ENCODE data around the gene RNF213.

RNF213 gene

DNA sequence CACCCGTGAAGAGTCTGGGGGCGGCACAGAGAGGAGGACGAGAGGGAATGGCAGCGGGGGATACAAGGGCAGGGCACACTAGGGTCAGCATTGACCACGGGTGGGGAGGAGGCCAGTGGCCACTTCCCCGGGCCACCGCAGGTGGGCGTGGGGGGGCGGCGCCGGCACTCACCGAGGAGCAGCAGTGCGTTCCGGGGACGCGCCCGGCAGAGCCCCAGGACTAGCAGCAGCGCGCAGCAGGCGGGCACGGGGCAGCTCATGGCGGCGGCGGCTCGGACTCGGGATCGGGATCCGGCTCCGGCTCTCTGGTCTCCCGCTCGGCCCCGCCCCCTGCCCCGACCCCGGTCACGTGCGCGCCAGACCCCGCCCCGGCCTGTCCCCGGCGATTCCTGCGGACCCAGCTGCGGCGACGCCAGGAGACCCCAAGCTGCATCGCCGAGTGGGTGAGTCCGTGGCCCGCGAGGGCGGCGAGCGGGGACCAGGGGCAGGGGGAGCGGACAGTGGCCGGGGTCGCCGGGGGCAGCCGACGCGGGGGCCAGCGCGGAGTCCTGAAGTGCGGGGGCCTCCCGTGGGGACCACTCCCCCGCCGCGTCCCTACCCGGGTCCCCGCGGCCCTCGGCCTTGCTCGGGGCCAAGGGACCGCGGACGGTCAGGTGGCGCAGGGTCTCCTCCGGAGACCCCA is 40.5 kb upstream of the RNF213 start, which contains the start of the genes SGSH and SLC26A11:
TSS of gene SGSH (minus strand) at position 280 of the 682 bp plus-strand sequence. CDS start at position 260, 20 bp downstream.
TSS of gene SLC26A11 (plus strand) at position 374 of the 682 bp plus-strand sequence. CDS start 1,134 bp downstream, outside the sequence.
- DNase-seq, result peak; percentile 30 to 41 (median 40)
- ATAC-seq (replicated peaks), result peak; percentile 50
- H3K27ac Mint-ChIP-seq, result peak within 1 kb of the TSS; percentile 94 to 97
- peaks cover 32% of the 10 kb centered on the region for H3K36me3 Mint-ChIP-seq (ENCODE audit: insufficient read depth)
- H3K4me3 Mint-ChIP-seq, result peak within 1 kb of the TSS; percentile 84 to 95
- no peaks in the 10 kb centered on the region for H3K27me3 Mint-ChIP-seq
- peaks cover 23 to 29% of the 10 kb centered on the region in 2 donors for H3K4me1 Mint-ChIP-seq (ENCODE audit: low read depth in 2 of 2)
- H3K9me3 Mint-ChIP-seq, result no peaks in the 10 kb centered on the region

DNA sequence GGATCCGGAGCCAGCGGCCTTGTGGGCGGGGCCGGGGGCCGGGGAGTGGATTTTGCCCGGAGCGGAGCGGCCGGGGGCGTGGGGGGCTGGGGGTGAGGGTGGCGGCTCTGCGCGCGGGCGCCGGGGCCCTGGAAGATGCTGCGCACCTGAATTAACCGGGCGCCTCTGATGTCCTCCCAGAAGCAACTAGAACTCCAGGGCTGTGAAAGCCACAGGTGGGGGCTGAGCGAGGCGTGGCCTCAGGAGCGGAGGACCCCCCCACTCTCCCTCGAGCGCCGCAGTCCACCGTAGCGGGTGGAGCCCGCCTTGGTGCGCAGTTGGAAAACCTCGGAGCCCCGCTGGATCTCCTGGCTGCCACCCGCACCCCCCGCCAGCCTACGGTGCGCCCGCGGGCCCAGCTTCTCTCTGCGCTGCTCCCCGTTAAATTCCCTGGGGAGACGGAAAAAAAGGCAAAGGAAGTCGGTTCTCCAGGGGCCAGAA is 39.9 kb upstream of the RNF213 start:
- DNase-seq (no peak), ATAC-seq (replicated peaks) (no peak)
- Mint-ChIP-seq H3K9me3 (no peaks in the 10 kb centered on the region), H3K27ac (peak overlapping the region in 1 of 2 donors; percentile 29), H3K4me1 (ENCODE audit: low read depth in 2 of 2) (peaks cover 23 to 29% of the 10 kb centered on the region in 2 donors), H3K4me3 (peak overlapping the region; percentile 71 to 73), H3K36me3 (ENCODE audit: insufficient read depth) (peaks cover 32% of the 10 kb centered on the region), H3K27me3 (no peaks in the 10 kb centered on the region)

DNA sequence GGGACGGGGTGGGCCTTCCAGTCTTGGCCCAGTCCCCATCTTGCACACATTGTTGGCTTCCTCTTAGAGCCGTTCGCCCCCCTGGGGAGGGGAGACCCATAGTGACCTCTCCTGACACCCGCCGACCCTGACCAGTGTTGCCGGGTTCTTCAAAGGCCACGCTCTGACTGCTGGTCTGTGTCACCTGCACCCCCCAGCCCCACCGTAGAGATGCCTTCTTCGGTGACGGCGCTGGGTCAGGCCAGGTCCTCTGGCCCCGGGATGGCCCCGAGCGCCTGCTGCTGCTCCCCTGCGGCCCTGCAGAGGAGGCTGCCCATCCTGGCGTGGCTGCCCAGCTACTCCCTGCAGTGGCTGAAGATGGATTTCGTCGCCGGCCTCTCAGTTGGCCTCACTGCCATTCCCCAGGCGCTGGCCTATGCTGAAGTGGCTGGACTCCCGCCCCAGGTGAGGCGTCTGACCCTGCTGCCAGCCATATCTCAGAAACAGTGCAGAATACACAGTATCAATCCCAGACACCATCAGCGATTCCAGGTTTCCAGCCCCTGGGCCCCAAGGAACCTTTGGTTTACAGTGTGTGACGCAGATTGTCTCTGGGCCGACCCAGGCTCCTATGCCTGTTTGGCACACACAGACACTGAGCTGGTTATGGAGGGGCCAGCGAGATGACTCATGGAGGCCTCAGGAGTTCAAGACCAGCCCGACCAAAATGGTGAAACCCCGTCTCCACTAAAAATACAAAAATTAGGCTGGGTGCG is 39.1 kb upstream of the RNF213 start:
- Mint-ChIP-seq H3K27ac (peak overlapping the region in 1 of 2 donors; percentile 29), H3K36me3 (ENCODE audit: insufficient read depth) (peaks cover 27% of the 10 kb centered on the region), H3K4me1 (ENCODE audit: low read depth in 2 of 2) (peaks cover 23 to 26% of the 10 kb centered on the region in 2 donors), H3K4me3 (peak overlapping the region; percentile 71 to 73), H3K27me3 (no peaks in the 10 kb centered on the region), H3K9me3 (no peaks in the 10 kb centered on the region)
- no peak for ATAC-seq (replicated peaks)
- no peak for DNase-seq

DNA sequence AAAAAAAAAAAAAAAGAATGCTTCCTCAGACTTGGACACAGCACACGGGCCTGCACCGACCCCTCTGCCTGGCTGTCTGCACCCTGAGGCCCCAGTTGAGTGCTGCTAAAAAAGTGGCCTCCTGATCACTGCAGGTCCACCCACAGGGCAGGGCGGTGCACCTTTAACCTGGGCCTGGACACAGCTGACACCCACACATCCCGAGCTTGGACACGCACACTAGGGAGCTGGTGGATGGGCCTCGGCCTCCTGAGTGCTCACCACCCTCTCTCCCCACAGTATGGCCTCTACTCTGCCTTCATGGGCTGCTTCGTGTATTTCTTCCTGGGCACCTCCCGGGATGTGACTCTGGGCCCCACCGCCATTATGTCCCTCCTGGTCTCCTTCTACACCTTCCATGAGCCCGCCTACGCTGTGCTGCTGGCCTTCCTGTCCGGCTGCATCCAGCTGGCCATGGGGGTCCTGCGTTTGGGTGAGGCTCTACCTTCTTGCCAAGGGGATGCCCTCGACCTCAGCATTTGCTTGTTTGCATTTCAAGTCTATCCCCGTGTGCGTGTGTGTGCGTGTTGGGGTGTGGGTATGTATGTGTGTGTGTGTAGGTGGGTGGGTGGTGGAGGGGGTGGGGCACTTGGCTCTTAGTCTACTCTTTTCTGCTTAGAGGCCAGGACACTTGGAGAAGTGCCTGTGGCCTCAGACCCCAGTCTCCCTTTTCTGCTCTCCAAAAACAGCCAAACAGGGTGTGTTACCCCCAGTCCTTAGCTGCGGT is 38.1 kb upstream of the RNF213 start:
- Mint-ChIP-seq H3K4me3 (peak overlapping the region; percentile 30 to 41), H3K9me3 (no peaks in the 10 kb centered on the region), H3K27me3 (no peaks in the 10 kb centered on the region), H3K27ac (peak overlapping the region in 1 of 2 donors; percentile 46), H3K4me1 (ENCODE audit: low read depth in 2 of 2) (peaks cover 19 to 22% of the 10 kb centered on the region in 2 donors), H3K36me3 (ENCODE audit: insufficient read depth) (peaks cover 25% of the 10 kb centered on the region)
- ATAC-seq (replicated peaks) (no peak), DNase-seq (no peak)

DNA sequence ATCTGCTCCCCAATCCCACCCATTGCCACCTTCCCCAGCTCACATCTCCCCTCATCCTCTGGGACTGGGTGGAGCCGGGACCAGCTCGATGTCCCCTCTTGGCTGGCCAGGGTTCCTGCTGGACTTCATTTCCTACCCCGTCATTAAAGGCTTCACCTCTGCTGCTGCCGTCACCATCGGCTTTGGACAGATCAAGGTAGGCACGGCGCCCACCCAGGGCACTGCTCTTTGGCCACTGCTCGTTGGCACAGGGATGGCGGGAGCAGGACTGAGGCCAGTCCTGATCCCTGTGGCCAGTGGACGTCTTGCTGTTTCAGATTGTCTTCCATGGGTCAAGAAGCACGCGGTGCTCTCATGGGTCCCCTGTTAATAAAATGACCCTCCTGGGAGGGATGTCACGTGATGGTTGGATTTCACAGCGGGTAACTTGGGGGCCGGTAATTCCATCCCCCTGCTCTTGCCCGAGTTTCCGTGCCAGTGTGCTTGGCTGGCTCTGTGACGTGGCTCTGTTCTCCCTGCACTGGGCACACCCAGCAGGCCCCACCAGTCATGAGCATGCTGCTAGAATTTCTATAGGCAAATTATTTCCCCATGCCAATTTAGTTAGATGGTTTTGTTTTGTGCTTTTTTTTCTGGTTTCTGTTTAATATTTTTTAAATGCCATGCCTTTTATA is 37.4 kb upstream of the RNF213 start:
- no peak for DNase-seq
- peaks cover 25% of the 10 kb centered on the region for H3K36me3 Mint-ChIP-seq (ENCODE audit: insufficient read depth)
- no peaks in the 10 kb centered on the region for H3K9me3 Mint-ChIP-seq
- no peaks in the 10 kb centered on the region for H3K27me3 Mint-ChIP-seq
- H3K27ac Mint-ChIP-seq, result peak overlapping the region in 1 of 2 donors; percentile 46
- H3K4me1 Mint-ChIP-seq (ENCODE audit: low read depth in 2 of 2), result peaks cover 17 to 18% of the 10 kb centered on the region in 2 donors
- H3K4me3 Mint-ChIP-seq, result peak overlapping the region in 1 of 2 donors; percentile 30
- ATAC-seq (replicated peaks), result no peak

DNA sequence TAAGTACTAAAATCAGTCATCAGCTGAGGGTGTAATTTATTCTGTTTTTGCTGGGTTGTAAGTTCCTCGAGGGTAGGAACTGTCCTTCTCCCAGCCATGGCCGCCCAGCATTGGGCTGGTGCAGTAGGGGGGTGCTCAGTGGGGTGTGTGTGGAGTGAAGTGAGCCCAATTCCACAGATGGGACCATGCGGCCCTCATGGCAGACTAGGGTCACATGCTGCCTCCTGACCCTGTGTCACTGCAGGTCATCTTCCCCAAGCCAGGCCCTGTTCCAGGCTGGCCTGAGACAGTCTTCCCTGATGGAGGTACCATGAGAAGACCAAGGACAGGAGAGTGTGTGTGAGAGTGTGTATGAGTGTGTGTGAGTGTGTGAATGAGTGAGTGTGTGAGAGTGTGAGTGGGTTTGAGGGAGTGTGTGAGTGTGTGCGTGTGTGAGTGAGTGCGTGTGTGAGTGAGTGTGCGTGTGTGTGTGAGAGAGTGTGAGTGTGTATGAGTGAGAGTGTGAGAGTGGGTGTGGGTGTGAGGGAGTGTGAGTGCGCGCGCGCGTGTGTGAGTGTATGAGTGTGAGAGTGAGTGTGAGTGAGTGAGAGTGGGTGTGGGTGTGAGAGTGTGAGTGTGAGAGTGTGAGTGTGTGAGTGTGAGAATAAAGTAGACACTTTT is 36.7 kb upstream of the RNF213 start:
- H3K9me3 Mint-ChIP-seq, result no peaks in the 10 kb centered on the region
- H3K36me3 Mint-ChIP-seq (ENCODE audit: insufficient read depth), result peaks cover 25% of the 10 kb centered on the region
- H3K4me3 Mint-ChIP-seq, result no peak overlapping the region
- H3K27ac Mint-ChIP-seq, result peak overlapping the region; percentile 3 to 21
- DNase-seq (no peak), ATAC-seq (replicated peaks) (no peak)
- H3K27me3 Mint-ChIP-seq, result no peaks in the 10 kb centered on the region
- H3K4me1 Mint-ChIP-seq (ENCODE audit: low read depth in 2 of 2), result peaks cover 11 to 12% of the 10 kb centered on the region in 2 donors

DNA sequence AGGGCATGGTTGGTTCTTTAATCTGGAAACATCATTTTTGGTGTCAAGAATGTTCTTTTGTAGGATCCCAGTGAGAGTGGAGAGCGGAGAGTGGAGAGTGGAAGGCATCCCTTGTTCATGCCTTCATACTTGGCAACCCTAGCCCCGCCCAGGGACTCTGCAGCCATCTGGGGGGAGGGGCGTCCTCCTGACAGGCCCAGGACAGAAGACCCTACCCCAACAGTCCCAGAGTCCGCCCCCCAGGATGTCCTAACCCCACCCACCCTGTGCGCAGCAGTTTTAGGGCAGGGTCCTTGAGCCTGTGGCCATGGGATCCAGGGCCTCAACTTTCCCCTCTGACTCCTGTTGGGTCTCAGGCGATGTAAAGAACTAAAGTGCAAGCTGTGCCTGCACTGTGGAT is 36.0 kb upstream of the RNF213 start:
- Mint-ChIP-seq H3K27me3 (no peaks in the 10 kb centered on the region), H3K4me3 (no peak overlapping the region), H3K36me3 (ENCODE audit: insufficient read depth) (peaks cover 18% of the 10 kb centered on the region), H3K27ac (peak overlapping the region in 1 of 2 donors; percentile 21), H3K4me1 (ENCODE audit: low read depth in 2 of 2) (peaks cover 7 to 10% of the 10 kb centered on the region in 2 donors), H3K9me3 (no peaks in the 10 kb centered on the region)
- DNase-seq (no peak), ATAC-seq (replicated peaks) (no peak)

DNA sequence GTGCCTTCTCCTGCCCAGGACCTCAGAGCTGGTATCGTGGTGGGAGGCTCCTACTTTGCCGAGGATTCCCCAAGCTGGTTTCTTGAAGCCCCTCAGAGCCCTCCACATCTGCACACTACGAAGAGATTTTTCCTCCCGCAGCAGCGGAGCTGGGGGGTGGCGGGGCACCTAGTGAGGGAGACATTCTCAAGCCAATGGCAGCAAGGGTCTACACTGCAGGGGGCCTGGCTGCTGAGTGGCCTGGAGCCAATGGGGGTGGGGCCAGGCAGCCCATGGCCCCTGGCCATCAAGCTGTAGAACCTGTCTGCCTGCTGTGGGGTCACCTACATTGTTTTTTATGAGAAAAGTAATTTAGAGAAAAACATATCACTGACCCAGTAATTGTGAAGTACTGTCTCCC is 35.4 kb upstream of the RNF213 start:
- Mint-ChIP-seq H3K27ac (no peak overlapping the region), H3K4me3 (no peak overlapping the region), H3K27me3 (no peaks in the 10 kb centered on the region), H3K36me3 (ENCODE audit: insufficient read depth) (peaks cover 18% of the 10 kb centered on the region), H3K4me1 (ENCODE audit: low read depth in 2 of 2) (peaks cover 4 to 10% of the 10 kb centered on the region in 2 donors), H3K9me3 (no peaks in the 10 kb centered on the region)
- ATAC-seq (replicated peaks), result no peak
- DNase-seq, result no peak

DNA sequence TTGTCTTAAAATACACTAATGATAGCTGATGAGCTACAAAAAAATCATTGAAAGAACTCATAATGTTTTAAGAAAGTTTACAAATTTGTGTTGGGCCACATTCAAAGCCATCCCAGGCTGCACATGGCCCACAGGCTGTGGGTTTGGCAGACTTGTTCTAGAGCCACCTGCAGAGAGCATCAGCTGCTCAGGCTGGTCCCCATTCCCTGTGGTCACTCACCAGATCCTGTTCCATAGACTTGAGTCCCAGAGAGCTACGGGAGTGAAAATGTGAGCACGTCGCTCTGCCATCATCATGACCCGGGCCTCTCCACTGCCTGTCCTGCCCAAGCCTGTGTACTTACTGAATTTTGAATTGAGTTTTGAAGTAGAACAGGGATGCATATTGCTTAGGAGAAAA is 33.5 kb upstream of the RNF213 start:
- ATAC-seq (replicated peaks) (no peak), DNase-seq (no peak)
- peaks cover 12% of the 10 kb centered on the region for H3K36me3 Mint-ChIP-seq (ENCODE audit: insufficient read depth)
- no peak overlapping the region for H3K4me3 Mint-ChIP-seq
- H3K27me3 Mint-ChIP-seq, result no peaks in the 10 kb centered on the region
- peaks cover 2 to 5% of the 10 kb centered on the region in 2 donors for H3K4me1 Mint-ChIP-seq (ENCODE audit: low read depth in 2 of 2)
- H3K27ac Mint-ChIP-seq, result peak overlapping the region; percentile 15 to 77
- H3K9me3 Mint-ChIP-seq, result peaks cover 0 to 8% of the 10 kb centered on the region in 2 donors

DNA sequence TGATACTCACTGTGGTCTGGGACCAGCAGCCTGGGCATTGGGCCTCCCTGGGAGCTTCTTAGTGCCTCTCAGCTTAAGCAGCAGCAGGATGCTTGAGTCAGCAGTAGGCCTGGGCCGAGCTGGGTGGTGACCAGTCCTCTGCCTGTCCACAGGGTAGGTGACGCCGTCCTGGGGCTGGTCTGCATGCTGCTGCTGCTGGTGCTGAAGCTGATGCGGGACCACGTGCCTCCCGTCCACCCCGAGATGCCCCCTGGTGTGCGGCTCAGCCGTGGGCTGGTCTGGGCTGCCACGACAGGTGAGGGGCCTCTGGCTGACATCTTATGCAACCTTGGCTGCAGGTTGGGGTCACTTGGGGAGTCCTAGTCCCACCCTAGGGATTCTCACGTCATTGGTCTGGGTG is 33.0 kb upstream of the RNF213 start:
- no peak for ATAC-seq (replicated peaks)
- H3K4me1 Mint-ChIP-seq (ENCODE audit: low read depth in 2 of 2), result peaks cover 2 to 5% of the 10 kb centered on the region in 2 donors

DNA sequence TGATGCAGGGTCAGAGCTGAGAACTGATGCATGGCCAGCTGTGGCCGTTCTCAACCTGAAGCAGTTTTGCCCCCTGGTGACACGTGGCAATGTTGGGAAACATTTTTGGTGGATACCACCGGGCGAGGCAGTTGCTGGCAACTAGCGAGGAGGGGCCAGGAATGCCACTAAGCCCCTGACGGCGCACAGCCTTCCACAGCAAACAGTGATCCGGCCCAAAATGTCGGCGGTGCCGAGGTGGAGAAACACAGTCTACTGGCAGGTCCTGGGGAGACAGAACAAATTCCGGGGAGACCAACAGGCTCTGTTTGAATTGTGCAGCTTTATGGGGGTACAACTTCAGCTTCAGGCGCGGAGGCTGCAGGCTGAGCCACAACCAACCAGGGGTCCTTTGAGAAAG is 32.2 kb upstream of the RNF213 start:
- Mint-ChIP-seq H3K27ac (peak overlapping the region in 1 of 2 donors; percentile 71), H3K27me3 (no peaks in the 10 kb centered on the region), H3K36me3 (ENCODE audit: insufficient read depth) (peaks cover 12% of the 10 kb centered on the region), H3K4me3 (no peak overlapping the region), H3K4me1 (ENCODE audit: low read depth in 2 of 2) (peaks cover under 1 to 5% of the 10 kb centered on the region in 2 donors), H3K9me3 (peaks cover 4 to 8% of the 10 kb centered on the region in 2 donors)
- no peak for ATAC-seq (replicated peaks)
- DNase-seq, result no peak

More for the DNA sequence above, 33.0 kb upstream of the RNF213 start:
- no peak for DNase-seq
- H3K27me3 Mint-ChIP-seq, result no peaks in the 10 kb centered on the region
- H3K4me3 Mint-ChIP-seq, result no peak overlapping the region
- no peak overlapping the region for H3K27ac Mint-ChIP-seq
- H3K9me3 Mint-ChIP-seq, result peaks cover 3 to 8% of the 10 kb centered on the region in 2 donors
- peaks cover 12% of the 10 kb centered on the region for H3K36me3 Mint-ChIP-seq (ENCODE audit: insufficient read depth)

DNA sequence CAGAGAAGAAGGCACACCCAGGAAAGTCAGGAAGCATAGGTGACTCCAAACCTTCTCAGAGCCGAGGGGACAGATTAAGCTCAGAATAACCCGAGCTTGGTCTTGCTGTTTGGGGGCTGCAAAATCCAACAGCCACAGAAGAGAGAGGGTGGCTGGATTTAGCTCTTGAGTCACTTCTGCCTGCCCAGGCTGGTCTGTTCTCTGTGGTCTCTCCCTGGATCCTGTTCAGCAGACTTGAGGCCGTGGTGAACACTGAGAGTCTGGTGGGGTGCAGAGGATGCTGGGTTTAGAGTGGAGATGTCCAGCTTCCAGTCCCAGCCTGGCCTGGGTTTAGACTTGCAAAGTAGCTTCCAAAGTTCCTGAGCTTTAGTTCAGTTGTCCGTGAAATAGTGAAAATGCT is 31.6 kb upstream of the RNF213 start:
- DNase-seq (no peak), ATAC-seq (replicated peaks) (no peak)
- Mint-ChIP-seq H3K27ac (peak overlapping the region in 1 of 2 donors; percentile 71), H3K4me1 (ENCODE audit: low read depth in 2 of 2) (peaks cover 0 to 2% of the 10 kb centered on the region in 2 donors), H3K27me3 (no peaks in the 10 kb centered on the region), H3K4me3 (no peak overlapping the region), H3K9me3 (peaks cover 4 to 8% of the 10 kb centered on the region in 2 donors), H3K36me3 (ENCODE audit: insufficient read depth) (peaks cover 12% of the 10 kb centered on the region)

Data from effector memory CD8-positive, alpha-beta T cell (primary cell).